ENCODE results near the gene TTF2.
A peak's percentile ranks its signal among the peaks of the same experiment; 100 is the strongest.
"Not testable (repeated sequence)": the region's sequence is repeated elsewhere in the genome, so short reads cannot be mapped to it uniquely, and the experiment has no call there.

The TTF2 gene

GRCh38 chr1:117122330-117123025 lies 62.4 kb downstream of the TTF2 start:
- DNase-seq: no peak

DNA sequence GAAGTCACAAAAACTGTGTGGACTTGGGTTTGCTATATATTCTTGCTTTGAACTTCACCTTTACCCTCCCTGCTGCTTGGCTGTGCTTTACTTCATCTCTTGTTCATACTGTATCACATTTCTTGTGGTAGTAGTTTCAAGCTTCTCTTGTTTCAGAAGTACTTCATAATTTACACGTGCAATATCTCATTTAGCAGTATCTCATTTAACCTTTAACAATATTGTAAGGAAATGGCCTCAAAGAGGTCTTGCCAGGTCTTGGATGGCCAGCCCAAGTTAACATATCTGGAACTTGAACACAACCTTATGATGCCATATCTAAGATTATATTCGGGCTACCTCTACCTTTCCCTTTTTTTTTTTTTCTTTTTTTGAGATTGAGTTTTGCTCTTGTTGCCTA lies 63.1 kb downstream of the TTF2 start:
- DNase-seq: no peak

GRCh38 chr1:117124661-117125060 lies 64.5 kb downstream of the TTF2 start:
- no peak for DNase-seq

- peak; percentile 35 to 57 for DNase-seq
Observed at GRCh38 chr1:117127795-117128194, 67.7 kb downstream of the TTF2 start.

DNA sequence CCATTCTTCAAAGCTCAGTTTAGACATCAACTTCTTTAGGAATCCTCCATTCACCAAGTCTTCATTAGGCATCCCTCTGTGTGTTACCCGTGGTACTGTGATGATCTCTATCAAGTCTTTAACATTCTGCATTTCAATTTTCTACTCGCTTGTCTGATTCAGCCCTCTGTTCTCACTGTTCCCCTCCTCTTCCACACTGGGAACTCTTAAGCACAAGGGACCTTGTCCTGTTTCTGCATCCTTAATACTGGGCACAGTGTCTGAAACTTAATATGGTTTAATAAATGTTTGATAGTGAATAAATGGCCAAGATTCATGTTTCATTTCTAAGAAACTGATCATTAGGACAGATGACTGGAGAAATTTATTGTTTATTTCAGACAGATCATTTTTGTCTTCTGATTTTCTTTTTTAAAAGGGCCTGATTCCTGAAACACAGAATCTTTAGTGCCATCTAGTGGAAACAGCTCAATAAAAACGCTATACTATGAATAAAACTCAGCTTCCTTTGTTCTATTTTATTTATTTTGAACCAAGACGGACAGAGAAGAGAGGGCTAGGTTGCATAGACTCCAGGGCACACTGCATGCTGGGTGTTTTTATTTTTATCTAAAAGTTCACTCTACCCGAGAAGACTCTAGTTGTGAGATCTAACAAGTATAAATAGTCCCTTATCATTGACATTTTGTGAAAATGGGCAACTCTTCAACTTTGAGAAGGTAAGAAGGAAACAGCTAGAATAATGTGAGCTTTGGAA lies 68.4 kb downstream of the TTF2 start:
- no peak for DNase-seq

- no peak for DNase-seq
Observed at GRCh38 chr1:117130526-117130925, 70.4 kb downstream of the TTF2 start.

- DNase-seq: no peak
Observed at GRCh38 chr1:117135329-117135728, 75.2 kb downstream of the TTF2 start.

DNA sequence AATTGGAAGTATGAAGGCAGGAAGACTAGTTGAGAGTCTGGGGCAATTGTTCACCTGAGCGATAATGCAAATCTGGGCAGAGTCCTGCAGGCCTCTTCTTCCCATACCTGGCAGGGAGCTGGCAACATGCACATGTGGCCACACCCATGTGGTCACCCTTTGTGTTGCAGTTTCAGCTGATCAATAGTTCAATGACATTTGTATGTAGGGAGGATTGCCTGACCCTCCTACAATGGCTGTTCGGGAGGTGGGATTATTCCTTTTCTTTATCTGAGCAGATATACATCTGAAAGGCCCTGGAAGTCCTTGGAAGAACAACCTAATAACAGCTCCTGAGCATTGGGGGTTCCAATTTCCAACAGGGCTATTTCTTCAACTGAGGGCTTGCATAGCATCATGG lies 76.6 kb downstream of the TTF2 start:
- DNase-seq: no peak

DNA sequence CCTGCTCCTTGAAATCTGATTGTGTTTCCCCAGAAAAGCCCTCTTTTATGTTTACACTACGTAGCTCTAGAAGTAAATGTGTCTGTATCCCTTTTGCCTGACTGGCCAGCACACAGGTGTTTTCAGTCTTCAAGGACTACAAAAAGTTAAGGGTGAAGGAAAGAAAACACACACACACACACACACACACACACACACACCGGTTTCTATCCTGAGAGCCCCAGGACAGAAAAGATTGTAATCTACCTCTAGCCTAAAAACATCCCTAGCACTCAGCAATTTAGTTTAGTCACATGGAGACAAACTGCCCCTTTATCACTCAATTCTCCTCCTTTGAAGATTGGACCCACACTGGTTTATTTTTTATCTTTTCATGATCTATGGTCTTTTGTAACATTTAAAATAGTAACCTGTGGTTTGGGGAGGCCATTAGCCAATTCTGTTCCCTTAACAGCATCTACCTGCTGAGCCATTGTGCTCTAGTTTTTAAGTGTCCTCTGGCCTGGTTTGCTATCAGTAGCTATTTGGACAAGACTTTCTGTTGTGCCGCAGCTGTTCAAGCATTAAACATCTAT lies 77.2 kb downstream of the TTF2 start:
- DNase-seq: no peak

GRCh38 chr1:117138106-117138505 lies 78.0 kb downstream of the TTF2 start:
- no peak for DNase-seq

GRCh38 chr1:117138561-117138960 lies 78.4 kb downstream of the TTF2 start:
- no peak for DNase-seq

DNA sequence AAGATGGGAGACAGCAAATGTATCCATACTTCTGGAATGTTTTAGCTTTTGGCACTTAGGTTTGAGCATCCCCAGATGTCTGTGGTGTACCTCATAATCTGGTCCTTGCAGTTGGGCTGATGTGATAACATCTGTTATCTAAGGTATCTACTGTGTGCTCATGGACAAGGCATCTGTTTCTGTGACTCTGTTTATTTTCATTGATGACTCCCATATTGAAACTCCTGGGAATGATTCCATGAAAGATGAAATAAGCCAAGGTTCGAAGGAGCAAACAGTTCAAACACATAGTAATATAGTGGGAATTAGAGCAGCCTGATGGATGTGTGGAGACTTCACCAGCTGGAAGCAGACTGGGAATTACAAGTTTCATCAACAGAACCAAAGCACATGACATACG lies 82.1 kb downstream of the TTF2 start:
- DNase-seq: no peak

DNA sequence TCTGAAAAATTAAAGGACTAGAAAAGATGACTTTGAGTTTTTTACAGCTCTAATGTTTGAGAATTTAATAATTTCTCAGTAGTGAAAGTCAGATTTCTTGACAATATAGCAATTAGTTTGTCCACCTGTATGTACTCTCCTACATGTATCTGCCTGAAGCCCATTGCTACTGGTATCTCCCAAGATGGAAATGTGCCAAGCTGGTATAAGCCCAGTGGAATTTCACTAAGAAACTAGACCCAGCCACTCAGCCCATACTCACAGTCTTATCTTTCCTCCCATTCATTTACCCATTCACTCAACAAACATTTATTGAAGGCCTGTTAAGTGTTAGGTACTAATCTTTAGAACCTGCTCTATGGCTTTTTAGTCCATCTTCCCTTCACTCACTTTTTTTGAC lies 83.0 kb downstream of the TTF2 start:
- DNase-seq: no peak

- DNase-seq: no peak
Observed at GRCh38 chr1:117143871-117144270, 83.7 kb downstream of the TTF2 start.

GRCh38 chr1:117146072-117146471 lies 85.9 kb downstream of the TTF2 start:
- no peak for DNase-seq

DNA sequence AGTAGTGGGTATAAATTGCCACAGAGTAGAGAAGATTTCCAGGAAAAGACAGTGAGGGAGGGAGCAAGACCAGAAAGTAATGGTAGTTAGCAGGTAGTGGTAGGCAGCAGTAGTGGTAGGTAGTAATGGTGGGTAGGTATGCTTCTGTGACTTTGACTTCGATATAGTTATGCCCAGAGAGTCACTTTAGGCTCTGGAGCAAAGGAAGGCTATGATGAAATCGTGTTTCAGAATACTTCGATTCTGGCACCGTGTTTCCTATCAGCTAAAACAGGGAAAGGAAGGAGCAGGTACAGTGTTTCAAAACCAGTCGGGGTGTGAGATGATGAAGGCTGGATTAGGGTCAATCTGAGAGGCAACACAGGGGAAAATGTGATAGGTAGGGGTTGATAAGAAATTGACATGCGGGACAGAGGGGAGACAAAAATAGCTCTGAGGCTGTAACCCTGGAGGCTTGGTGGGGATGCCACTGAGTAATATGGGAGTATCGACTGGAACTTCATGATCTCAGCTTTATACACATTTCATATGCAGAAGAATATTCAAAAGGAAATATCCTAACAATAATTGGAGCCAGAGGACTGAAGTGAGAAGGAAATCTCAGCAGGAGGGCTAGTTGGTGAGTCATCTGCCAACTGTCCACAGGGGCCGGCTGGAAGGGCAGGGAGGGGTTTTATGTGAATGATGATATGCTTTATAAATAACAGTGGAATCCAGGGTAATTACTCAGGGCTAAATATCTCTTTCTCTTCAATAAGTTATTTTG lies 86.6 kb downstream of the TTF2 start:
- no peak for DNase-seq

DNA sequence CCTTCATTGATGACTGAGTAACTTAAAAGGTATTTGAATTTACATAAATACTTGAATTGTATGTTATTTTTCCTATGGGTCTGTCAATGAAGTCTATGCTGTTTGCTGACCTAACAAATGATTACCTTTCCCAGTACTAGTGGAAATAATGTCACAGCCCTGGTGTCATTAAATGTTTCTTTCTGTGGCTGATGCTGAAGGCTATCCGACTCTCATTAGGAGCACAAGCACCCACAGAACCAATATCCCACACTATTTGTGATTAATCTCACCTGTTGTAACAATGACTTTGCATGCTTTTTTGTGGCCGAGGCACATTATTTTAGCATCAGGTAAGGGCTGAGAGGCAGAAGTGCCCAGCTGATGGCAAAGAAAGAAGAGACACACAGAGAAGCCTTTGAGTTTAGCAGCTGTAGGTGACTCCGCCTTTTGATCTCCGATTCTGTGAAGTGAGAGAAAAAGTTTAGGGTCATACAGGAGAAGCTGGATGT lies 87.3 kb downstream of the TTF2 start:
- no peak for DNase-seq

DNA sequence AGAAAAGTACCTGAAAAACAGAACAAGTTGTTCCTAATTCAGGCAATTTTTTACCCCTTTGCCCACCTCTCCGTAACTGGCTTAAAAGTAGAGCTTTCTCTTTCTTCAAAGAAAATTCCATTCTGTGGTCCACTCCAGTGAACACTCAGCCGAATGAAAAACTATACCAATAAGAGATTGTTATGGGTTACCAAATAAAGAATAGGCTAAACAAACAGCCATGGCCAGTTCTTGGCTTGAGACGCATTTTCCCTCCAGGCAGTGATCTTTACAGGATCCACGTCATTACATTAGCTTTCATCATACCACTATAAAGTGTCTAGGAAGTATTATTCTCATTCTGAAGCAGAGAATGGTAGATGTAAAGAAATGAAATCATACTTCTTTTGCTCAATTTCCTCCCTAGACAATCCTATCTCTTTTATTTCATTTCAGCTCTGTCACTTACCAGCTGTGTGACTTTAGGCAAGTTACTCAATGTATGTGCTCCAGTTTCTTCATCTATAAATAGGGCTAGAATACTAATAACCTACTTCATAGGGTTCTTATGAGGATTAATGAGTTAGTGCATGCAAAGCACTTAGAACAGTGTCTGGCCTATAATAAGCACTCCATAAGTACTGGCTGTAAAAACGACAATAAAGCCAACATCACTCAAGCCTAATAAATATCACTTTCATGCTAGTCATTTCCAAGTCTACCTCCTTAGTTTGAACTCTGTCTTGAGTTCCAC lies 87.9 kb downstream of the TTF2 start:
- DNase-seq: no peak

GRCh38 chr1:117150316-117150715 lies 90.2 kb downstream of the TTF2 start:
- DNase-seq: no peak

- DNase-seq: not testable (repeated sequence)
Observed at GRCh38 chr1:117151305-117151704, 91.2 kb downstream of the TTF2 start.

All from NCI-H187 (cell line).